HG03460 (cell line): Measurements from ENCODE around the gene S1PR1.
"Not testable (repeated sequence)": the region's sequence is repeated elsewhere in the genome, so short reads cannot be mapped to it uniquely, and the experiment has no call there.

Source experiments
- ATAC-seq: cut with Tn5 transposase; IDR thresholded peaks from one replicate; pipeline ENCODE4 v1.9.1; 2021; ENCODE audit not compliant: unreplicated experiment

Gene S1PR1

DNA sequence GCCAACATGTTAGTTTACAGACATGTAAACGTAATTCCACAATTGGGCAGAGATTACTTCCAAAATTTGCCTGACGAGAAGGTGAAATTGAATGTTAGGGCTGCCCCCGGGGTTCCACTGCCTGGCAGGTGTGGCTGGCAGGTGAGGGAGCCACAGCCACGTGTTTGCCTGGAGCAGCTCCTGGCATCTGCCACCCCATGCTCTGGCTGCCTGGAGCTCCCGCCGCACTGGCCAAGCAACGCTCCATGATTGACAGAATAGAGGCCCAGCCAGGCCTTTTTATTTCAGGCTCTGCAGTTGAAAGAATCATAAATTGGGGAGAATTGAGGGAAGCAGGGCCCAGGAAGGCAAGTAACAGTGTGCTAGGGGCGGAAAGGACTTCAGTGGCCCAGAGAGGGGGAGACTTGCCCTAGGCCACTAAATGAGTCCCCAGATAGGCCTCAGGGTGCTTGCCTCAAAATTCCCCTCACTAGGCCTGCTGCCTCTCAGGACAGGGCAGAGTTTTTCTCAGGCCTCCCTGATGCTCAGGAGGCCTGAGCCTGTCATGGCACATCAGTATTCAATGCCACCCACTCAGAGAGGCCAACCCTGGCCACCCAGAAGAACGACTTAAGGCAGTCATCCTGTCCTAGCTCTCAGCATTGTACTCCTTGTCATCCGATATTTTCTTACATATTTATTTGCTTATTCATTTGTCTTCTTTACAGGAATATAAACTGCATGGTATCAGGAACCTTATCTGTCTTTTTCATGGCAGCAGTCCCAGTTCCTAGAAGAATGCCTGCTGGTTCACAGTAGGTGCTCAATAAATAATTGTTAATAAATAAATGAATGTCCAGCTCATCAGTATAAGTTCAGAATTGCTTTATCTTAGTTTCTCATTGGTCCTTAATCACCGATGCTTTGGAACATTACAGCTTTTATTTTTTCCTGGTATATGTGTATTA, 16.6 kb upstream of the S1PR1 start:
- no peak for ATAC-seq

DNA sequence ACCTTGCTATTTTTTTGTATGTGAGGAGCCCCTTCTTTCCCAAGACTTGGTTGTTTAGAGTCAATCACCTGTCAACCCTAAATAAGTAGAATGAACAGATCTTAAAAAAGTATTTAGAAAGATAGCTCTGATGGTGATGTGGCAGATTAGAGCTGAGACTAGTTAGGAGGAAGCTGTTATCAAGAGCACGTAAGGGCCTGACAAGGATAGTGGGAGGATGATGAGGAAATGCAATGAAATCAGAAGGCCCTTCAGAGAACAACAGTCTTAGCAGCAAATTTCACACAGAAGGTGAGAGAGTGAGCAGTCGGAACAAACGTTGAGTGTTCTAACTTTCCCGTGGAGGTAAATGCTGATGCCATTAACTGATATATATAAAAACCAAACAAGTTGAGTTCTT, 15.9 kb upstream of the S1PR1 start:
- ATAC-seq = no peak

DNA sequence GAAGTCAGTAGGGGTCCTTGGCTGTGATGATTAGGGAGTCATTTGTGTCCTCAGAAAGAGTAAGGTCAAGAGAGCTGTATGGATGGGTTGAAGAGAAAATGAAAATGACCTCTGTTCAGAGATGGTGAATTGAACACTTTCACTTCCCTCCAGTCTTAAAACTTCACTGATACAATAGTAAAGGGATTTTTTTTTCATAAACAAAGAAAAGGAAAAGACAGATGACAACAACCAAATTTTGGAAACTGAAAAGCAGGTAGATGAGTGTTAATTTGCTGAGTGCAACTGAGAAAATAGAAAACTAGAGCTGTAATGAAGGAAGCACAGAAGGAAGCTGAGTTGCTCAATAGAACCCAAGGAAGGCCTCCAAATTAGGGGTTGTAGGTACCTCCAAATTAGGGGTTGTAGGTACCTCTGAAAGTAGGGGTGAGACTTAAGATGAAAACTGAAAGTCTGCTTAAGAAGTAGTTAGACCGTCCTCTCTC, 14.8 kb upstream of the S1PR1 start:
- peak; percentile 96 for ATAC-seq

DNA sequence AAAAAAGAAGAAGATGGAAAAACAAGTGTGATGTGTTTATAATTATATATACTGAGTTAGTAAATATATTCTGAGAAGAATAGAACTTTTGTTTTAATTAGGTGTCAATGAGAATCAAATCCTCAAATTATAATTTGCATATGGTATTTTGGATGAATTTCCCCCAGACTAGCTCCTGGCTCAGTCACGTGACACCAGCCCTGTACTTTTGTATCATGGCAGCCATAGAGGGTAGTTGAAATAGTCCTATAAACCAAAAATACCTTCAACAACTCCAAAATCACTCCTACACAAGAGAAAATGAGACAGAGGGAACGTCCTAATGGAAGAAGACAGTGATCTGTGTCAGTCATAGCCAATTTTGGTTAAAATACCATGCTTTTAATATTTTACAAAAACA, 9.0 kb upstream of the S1PR1 start:
- ATAC-seq = no peak

DNA sequence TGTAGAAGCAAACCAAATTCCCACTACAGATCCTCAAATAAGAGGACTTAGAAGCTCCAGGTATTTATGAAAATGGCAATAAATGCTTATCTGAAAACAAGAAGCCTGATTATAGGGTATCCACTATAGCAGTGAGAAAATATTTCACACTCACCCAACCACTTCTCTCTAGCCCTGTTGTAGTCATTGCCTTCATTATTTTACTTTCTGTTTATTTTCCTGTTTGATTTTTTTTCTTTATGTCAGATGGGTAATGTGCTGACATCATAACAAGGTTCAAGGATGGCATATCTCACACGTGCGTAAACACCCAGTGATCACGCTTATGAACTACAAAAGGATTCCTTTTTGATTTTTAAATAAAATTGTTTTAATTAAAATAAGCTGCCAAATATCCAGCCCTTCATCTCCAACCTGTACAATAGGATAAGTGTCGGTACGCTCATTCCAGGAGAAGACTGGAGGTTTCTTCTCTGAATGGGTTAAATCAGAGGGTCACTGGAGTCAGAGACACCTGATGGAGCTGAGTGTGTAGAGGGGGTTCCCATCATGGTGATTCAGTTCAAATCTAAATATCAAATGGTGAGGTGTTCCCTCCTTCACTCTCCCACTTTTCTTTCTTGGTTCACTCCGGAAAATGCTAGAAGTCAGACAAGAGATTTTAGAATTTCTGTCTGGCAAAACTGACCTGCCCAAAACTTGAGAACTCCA, 8.2 kb upstream of the S1PR1 start:
- ATAC-seq = no peak

DNA sequence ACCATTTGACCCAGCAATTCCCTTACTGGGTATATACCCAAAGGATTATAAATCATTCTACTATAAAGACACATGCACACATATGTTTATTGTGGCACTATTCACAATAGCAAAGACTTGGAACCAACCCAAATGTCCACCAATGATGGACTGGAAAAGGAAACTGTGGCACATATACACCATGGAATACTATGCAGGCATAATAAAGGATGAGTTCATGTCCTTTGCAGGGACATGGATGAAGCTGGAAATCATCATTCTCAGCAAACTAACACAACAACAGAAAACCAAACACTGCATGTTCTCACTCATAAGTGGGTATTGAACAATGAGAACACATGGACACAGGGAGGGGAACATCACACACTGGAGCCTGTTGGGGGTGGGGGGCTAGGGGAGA, 4.6 kb upstream of the S1PR1 start:
- not testable (repeated sequence) for ATAC-seq

DNA sequence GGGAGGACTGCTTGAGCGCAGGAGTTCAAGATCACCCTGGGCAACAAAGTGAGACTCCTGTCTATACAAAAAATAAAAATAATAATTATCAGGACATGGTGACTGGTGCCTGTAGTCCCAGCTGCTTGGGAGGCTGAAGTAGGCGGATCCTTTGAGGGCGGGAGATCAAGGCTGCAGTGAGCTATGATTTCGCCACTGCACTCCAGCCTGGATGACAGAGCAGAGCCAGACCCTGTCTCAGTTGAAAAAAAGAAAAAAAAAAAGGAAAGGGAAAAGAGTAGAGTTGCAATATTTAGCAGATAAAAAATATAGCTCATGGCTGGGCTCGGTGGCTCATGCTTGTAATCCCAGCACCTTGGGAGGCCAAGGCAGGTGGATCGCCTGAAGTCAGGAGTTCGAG, 3.3 kb upstream of the S1PR1 start:
- no peak for ATAC-seq

DNA sequence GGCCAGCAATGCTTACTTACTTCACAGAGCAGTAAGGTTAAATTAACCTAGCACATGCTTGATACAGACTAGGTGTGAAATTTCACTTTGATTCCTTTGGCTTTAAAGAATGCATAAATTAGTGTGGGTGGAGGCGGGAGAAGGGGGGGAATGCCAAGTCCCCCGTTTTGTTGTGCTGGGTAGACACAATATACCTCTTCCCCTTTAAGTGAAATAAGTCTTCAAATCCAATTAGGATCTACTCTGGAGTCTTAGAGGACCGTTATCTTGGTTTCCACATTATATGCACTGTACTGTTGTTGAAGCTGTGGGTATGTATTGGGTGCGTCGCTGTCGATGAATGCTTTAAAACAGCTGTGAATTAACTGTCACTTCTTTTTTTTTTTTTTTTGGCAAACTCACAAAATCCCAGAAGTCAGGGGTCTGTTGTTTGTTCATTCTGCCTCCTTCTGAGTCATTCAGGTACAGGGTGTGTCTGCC, 1.6 kb upstream of the S1PR1 start:
- no peak for ATAC-seq

DNA sequence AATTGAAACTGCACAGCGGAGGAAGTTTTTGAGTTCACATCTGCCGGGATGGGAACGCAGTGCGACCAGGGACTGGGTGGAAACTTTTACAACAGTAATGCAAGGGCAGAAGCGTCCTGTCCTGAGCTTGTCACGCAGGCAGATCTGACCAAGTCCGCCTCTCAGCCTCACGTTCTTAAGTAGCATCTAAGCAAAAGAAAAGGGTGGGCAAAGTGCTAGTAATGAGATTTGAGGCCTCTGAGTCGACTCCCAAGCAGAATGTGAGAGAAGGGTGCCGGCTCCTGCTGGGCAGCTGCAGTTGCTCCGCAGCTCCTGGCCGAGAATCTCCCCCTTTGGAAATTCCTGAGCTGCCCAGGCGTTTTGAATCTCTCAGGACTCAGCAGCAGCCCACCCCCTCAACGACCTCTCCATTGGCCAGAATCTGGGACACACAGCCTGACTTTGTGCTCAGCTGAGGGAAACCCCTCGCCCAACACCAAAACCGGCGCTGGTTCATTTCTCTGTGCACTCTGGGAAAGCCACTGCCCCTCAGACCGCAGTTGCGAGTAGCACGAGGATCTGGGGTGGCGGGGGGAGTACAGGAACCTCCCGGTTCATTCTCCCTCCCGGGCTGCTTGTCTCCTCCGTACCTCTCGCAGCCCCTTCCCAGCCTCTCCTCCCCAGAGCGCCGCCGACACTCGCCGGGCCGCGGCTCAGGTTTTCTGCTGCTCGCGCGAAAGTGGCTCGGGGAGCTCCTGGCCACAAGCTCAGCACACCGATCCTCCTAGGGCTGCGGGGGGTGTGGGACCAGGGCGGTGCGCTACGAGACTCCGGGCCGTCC, 913 bp upstream of the S1PR1 start:
- peak; percentile 53 for ATAC-seq

DNA sequence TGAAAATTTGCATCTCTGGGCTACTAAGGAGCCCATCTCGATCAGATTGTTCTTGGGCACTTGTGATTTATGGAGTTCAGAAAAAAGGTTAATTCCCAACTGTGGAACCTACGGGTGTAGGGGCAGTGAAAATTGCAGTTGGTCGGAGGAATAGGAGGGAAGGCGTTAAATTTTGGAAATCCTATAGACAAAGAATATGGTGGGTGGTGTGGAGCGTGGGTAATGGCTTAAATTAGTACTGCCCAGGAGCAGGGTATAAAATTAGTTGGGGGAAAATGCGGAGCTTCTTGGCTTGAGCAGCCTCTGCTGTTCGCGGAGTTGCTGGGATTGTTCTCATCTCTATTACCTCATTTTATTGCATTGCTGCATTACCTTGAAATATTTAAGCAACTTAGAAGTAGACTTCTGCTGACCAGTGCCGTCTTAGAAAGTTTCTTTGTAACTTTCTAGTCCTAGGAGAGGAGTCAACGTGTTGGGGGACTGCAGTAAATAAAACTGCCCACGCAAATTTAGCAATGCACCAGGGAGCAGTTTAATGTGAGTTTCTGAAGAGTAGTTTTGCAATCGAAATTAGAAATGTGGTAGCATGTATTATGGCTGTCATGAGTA, 514 bp downstream of the S1PR1 start:
- no peak for ATAC-seq

DNA sequence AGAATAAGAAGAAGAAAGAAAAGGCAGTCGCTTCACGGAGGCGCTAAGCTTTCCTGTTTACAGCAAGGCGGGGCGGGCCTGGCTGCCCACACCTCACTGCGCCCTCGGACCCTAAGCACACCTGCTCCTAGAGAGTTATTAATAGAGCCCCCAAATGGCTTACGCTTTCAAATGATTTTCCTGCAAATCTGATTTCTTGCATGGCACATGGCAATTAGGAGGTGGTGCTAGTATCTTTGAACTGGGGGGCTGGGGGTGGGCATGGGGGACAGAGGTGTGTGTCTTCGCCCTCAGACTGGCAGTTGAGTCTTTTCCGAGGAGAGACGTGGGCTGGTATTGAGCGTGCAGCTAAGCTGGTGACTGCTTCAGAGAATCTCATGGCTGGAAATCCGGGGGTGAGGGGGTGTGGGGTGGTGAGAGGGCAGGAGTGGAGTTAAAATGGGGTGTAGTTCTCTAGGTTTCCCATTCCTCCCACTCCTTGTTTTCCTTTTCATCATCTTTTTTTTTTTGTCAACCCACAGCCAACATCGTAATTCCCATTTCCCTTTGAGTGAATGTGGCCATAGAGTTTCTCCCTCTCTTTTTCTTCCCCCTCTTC, 1.3 kb downstream of the S1PR1 start:
- ATAC-seq = peak; percentile 20

DNA sequence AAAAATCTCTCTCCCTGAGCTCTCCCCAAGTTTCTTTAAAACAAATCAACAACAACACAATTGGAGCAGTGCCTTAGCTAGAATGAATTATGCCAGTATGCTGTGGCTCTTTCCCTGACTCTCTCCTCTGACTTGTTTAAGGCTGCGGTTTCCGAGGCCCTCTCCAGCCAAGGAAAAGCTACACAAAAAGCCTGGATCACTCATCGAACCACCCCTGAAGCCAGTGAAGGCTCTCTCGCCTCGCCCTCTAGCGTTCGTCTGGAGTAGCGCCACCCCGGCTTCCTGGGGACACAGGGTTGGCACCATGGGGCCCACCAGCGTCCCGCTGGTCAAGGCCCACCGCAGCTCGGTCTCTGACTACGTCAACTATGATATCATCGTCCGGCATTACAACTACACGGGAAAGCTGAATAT, 1.9 kb downstream of the S1PR1 start:
- ATAC-seq = no peak

DNA sequence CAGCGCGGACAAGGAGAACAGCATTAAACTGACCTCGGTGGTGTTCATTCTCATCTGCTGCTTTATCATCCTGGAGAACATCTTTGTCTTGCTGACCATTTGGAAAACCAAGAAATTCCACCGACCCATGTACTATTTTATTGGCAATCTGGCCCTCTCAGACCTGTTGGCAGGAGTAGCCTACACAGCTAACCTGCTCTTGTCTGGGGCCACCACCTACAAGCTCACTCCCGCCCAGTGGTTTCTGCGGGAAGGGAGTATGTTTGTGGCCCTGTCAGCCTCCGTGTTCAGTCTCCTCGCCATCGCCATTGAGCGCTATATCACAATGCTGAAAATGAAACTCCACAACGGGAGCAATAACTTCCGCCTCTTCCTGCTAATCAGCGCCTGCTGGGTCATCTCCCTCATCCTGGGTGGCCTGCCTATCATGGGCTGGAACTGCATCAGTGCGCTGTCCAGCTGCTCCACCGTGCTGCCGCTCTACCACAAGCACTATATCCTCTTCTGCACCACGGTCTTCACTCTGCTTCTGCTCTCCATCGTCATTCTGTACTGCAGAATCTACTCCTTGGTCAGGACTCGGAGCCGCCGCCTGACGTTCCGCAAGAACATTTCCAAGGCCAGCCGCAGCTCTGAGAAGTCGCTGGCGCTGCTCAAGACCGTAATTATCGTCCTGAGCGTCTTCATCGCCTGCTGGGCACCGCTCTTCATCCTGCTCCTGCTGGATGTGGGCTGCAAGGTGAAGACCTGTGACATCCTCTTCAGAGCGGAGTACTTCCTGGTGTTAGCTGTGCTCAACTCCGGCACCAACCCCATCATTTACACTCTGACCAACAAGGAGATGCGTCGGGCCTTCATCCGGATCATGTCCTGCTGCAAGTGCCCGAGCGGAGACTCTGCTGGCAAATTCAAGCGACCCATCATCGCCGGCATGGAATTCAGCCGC, 2.5 kb downstream of the S1PR1 start:
- no peak for ATAC-seq

DNA sequence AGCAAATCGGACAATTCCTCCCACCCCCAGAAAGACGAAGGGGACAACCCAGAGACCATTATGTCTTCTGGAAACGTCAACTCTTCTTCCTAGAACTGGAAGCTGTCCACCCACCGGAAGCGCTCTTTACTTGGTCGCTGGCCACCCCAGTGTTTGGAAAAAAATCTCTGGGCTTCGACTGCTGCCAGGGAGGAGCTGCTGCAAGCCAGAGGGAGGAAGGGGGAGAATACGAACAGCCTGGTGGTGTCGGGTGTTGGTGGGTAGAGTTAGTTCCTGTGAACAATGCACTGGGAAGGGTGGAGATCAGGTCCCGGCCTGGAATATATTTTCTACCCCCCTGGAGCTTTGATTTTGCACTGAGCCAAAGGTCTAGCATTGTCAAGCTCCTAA, 3.2 kb downstream of the S1PR1 start:
- no peak for ATAC-seq

DNA sequence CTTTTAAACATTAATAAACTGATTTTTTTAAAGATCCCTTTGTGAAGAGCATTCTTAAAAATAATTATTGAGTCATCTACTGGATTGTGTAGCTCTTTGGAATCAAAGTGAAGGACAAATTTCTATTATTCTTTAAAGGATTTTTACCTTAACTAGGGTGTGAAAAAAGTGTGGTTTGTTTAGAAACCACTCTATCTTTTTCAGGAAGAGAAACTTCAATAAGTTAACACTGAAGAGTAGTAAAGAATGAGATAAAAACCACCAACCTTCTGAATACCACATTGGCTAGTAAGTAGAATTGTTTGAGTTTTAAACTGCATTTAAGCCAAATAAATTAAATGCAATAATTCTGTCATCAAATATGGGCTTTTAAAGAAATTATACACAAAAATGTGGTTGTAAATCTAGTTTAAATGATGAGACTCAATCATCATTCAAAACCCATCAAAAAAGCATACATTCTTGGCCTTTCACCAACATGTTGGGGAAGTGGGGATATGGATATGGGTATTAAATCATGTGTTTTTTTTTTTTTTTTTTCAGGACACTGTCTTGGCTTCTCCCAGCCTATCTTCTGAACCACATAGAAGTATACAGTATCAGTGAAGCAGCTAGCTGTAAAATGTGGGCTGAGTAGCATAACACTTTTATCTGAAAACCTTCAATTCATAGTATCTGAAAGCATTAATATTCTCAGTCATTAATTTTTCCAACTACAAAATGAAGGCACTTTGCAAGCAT, 4.8 kb downstream of the S1PR1 start:
- no peak for ATAC-seq

DNA sequence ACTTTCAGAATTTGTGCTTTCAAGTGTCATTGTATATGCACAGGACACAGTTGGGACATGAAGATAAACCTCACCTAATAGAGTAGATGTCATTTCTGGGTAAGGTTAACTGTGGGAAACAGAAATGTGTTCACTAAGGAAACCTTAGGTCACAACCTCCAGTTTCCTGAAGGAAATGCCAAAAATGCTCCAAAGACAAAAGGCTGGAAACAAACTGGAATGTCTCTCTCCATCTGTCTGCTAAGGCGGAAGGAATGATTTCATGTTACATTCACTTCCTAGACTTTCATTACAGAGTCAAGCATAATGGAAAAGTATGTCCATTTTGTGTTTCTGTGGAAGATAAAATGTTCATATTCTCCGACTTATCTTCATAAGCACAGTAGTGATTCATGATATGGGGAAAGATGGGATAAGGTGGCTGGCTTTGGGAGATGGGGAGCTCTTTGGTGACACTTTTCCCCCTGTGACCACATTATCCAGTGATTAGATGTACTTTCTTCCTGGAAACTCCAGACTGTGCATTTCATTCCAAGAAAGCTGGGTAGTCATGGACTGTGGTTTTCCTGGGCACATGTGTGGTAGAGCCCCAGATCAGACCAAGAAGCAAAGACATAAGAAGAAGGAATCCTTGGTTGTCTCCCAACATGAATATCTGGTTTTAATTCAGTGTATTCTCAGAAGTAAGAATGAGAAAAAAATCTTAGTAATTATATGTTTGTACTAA, 5.7 kb downstream of the S1PR1 start:
- no peak for ATAC-seq

DNA sequence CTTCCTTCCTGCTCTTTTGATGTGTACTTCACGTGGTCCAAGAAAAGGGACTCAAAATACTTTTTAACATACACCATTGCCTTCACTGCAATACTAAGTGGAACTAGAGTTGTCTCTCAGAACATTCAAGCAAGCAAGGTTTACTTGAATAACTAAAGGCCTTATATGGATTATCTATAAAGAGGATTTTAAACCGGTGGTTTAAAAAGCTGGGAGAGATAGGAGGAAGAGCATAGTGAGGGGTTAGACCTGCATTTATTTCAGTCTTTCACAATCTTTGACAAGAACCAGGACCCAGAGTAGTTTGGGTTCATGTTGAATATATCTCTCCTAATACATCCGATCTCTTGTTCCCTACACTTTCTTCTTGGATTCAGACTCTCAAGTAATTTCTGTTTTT, 6.9 kb downstream of the S1PR1 start:
- no peak for ATAC-seq

DNA sequence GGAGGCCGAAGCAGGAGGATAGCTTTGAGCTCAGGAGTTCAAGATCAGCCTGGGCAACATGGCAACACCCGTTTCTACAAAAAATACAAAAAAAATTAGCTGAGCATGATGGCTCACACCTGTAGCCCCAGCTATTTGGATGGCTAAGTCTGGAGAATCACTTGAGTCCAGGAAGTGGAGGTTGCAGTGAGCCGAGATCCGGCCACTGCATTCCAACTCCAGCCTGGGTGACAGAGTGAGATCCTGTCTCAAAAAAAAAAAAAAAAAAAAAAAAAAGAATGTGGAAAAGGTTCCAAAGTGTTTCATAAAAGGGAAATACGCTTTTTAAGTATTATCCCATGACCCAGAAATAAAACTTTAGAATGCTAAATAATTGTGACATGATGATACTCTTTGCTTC, 8.0 kb downstream of the S1PR1 start:
- no peak for ATAC-seq
